ENCODE results near the gene MYMK. TPM values are rescaled to one million over a fixed set of nuclear protein-coding genes. Genes with fewer than 3 reads are reported as not detected.

MYMK gene
- total and polyA plus RNA-seq, 2 of the 4 experiments (the other 2 are of a cell fraction) = not detected

DNA sequence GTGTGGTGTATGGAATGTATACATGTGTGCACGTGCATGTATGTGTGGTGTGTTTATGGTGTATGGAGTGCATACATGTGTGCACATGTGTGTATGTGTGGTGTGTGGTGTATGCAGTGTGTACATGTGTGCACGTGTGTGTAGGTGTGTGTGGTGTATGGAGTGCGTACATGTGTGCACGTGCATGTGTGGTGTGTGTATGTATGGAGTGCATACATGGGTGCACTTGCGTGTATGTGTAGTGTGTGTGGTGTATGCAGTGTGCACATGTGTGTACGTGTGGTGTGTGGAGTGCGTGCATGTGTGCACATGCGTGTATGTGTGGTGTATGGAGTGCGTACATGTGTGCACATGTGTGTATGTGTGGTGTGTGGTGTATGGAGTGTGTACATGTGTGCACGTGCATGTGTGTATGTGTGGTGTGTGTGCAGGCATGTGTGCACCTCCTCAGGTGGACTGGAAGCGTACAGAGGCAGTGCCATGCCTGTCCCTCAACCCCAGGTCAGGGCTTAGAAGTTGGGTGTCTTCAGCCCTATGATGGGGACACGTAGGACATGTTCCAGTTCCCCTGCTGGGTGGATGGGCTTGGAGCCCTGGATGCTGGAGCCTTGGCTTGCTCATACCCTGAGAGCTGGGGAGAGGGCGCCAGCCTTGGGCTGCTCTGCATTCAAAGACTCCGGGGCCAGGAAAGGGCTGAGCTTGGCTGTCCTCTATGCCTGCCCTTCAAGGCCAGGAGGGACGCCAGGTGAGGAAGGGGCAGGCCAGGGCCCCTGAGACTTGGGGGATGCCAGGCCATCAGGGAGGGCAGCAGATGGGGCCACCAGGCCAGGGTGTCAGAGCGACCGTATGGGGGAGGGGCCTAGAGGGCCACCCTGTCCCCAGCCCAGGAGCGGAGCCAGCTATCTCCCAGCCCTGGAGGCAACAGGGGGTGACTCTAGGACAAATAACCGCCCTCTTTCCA is 12.2 kb downstream of the MYMK start:
- intact Hi-C loops (cut with micrococcal nuclease) (no loop called here), in situ Hi-C loops (cut with MboI; ENCODE audit: low sequenced_read_pairs) (no loop called here), dilution Hi-C loops (cut with HindIII; ENCODE audit: low sequenced_read_pairs, unreplicated experiment) (no loop called here)
- POLR2A ChIA-PET (ENCODE audit: unreplicated experiment) = no interaction called here
- no peak overlapping the region for H3K4ac ChIP-seq (ENCODE audit: low read depth, low read length)
- H3K79me1 ChIP-seq (ENCODE audit: low read depth in 1 of 2, low read length in 2 of 2) = no peaks in the 10 kb centered on the region
- no peak for DNase-seq
- no peaks in the 10 kb centered on the region for H3K36me3 ChIP-seq (ENCODE audit: control insufficient read depth, insufficient read depth, low read length)
- BruUV-seq (replicated peaks) = no TSS peak
- H3K4me1 ChIP-seq (ENCODE audit: control insufficient read depth, insufficient read depth, low read length) = peaks cover 5% of the 10 kb centered on the region; the same call in 1 of the 2 replicates
- H3K9me3 ChIP-seq (ENCODE audit: control insufficient read depth, insufficient read depth, low read length) = no peaks in the 10 kb centered on the region
- no peak overlapping the region for H3K4me2 ChIP-seq (ENCODE audit: low read depth, low read length)
- no peak overlapping the region for H2BK120ac ChIP-seq (ENCODE audit: low read depth, low read length)
- no peak overlapping the region for H3K18ac ChIP-seq (ENCODE audit: low read depth, low read length)
- CTCF ChIA-PET = no interaction called here
- no peak overlapping the region for H3K4me3 ChIP-seq (ENCODE audit: insufficient read depth, low read depth, low read length)
- peaks cover 3% of the 10 kb centered on the region; the same call in 1 of the 2 replicates for H4K20me1 ChIP-seq (ENCODE audit: insufficient read depth, low read length)
- H4K91ac ChIP-seq (ENCODE audit: insufficient read depth, low read depth, low read length) = no peak overlapping the region
- no peak overlapping the region for H4K8ac ChIP-seq (ENCODE audit: low read depth in 2 of 2, low read length in 2 of 2)
- H4K5ac ChIP-seq (ENCODE audit: low read depth, low read length) = no peak overlapping the region
- H3K9ac ChIP-seq (ENCODE audit: low read depth, low read length) = no peak overlapping the region
- no peak overlapping the region for H2BK5ac ChIP-seq (ENCODE audit: low read depth, low read length, poor library complexity, severe bottlenecking)
- no peak overlapping the region for H2BK20ac ChIP-seq (ENCODE audit: low read depth, low read length)
- no peak overlapping the region for H2AFZ ChIP-seq (replicated peaks; ENCODE audit: low read length, poor library complexity)
- no peak overlapping the region for H3K14ac ChIP-seq (replicated peaks; ENCODE audit: low read depth, low read length)
- WGBS, 2 experiments (ENCODE audit: extremely low coverage in 2 of 2, insufficient read length in 1 of 2) = 81% methylated on average over 10 of the region's 19 CpGs; no CpG with 5 or more reads in 1 of the 2 experiments
- H2AK5ac ChIP-seq (ENCODE audit: low read depth, low read length) = no peak overlapping the region
- peaks cover 6% of the 10 kb centered on the region; the same call in 1 of the 2 replicates for H3K9me1 ChIP-seq (ENCODE audit: insufficient read depth, low read length)
- no peak for ATAC-seq (ENCODE audit: low read depth)
- H3K27ac ChIP-seq (ENCODE audit: insufficient read depth, low read length) = no peak overlapping the region
- peaks cover 38% of the 10 kb centered on the region; the same call in 1 of the 2 replicates for H3K27me3 ChIP-seq (ENCODE audit: control insufficient read depth, insufficient read depth, low read length)
- H3K23ac ChIP-seq (ENCODE audit: low read depth, low read length) = no peak overlapping the region
- no peak overlapping the region for H2BK15ac ChIP-seq (ENCODE audit: low read depth, low read length)
- no peak overlapping the region for H2AK9ac ChIP-seq (replicated peaks; ENCODE audit: low read depth, low read length, poor library complexity)
- no peak overlapping the region for H3K56ac ChIP-seq (ENCODE audit: extremely low read depth, insufficient read depth, low read length)
- no peak for TF ChIP-seq RAD21 (IDR thresholded peaks at IDR 0.05; ENCODE audit: low read length)
- no peak for TF ChIP-seq CHD1 (IDR thresholded peaks at IDR 0.05; ENCODE audit: low read depth, low read length)
- TF ChIP-seq, protein P1, sequence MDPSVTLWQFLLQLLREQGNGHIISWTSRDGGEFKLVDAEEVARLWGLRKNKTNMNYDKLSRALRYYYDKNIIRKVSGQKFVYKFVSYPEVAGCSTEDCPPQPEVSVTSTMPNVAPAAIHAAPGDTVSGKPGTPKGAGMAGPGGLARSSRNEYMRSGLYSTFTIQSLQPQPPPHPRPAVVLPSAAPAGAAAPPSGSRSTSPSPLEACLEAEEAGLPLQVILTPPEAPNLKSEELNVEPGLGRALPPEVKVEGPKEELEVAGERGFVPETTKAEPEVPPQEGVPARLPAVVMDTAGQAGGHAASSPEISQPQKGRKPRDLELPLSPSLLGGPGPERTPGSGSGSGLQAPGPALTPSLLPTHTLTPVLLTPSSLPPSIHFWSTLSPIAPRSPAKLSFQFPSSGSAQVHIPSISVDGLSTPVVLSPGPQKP (IDR thresholded peaks at IDR 0.05; ENCODE audit: borderline replicate concordance, low read depth, low read length) = no peak
- no peak for TF ChIP-seq POLR2A (IDR thresholded peaks at IDR 0.05; ENCODE audit: low read depth, low read length)
- no peak for TF ChIP-seq MXI1 (IDR thresholded peaks at IDR 0.05; ENCODE audit: borderline replicate concordance, low read depth, low read length)
- TF ChIP-seq, protein P2, sequence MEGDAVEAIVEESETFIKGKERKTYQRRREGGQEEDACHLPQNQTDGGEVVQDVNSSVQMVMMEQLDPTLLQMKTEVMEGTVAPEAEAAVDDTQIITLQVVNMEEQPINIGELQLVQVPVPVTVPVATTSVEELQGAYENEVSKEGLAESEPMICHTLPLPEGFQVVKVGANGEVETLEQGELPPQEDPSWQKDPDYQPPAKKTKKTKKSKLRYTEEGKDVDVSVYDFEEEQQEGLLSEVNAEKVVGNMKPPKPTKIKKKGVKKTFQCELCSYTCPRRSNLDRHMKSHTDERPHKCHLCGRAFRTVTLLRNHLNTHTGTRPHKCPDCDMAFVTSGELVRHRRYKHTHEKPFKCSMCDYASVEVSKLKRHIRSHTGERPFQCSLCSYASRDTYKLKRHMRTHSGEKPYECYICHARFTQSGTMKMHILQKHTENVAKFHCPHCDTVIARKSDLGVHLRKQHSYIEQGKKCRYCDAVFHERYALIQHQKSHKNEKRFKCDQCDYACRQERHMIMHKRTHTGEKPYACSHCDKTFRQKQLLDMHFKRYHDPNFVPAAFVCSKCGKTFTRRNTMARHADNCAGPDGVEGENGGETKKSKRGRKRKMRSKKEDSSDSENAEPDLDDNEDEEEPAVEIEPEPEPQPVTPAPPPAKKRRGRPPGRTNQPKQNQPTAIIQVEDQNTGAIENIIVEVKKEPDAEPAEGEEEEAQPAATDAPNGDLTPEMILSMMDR (conservative IDR thresholded peaks at IDR 0.05; ENCODE audit: low read depth, low read length) = no peak
- TF ChIP-seq, protein P3, sequence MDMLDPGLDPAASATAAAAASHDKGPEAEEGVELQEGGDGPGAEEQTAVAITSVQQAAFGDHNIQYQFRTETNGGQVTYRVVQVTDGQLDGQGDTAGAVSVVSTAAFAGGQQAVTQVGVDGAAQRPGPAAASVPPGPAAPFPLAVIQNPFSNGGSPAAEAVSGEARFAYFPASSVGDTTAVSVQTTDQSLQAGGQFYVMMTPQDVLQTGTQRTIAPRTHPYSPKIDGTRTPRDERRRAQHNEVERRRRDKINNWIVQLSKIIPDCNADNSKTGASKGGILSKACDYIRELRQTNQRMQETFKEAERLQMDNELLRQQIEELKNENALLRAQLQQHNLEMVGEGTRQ (IDR thresholded peaks at IDR 0.05; ENCODE audit: low read depth, low read length) = no peak
- TF ChIP-seq BHLHE40 (IDR thresholded peaks at IDR 0.05; ENCODE audit: low read depth, low read length) = no peak
- no peak for TF ChIP-seq NFE2L2 (IDR thresholded peaks at IDR 0.05; ENCODE audit: low read depth, low read length)
- TF ChIP-seq FOS (IDR thresholded peaks at IDR 0.05; ENCODE audit: low read depth, low read length) = no peak
- no peak for TF ChIP-seq RFX5 (IDR thresholded peaks at IDR 0.05; ENCODE audit: low read depth, low read length)
- no peak for TF ChIP-seq MAFK (IDR thresholded peaks at IDR 0.05; ENCODE audit: low read depth, low read length)
- no peak for TF ChIP-seq SMC3 (IDR thresholded peaks at IDR 0.05; ENCODE audit: low read depth, low read length)
- TF ChIP-seq CEBPB (IDR thresholded peaks at IDR 0.05; ENCODE audit: low read depth, low read length) = no peak
- no peak for TF ChIP-seq MAZ (IDR thresholded peaks at IDR 0.05; ENCODE audit: borderline replicate concordance, low read depth, low read length)
